HCT116 (cell line): ENCODE measurements around the gene TMEM175. TPM values are rescaled to one million over a fixed set of nuclear protein-coding genes. Genes with fewer than 3 reads are reported as not detected.
"Not testable (repeated sequence)": the region's sequence is repeated elsewhere in the genome, so short reads cannot be mapped to it uniquely, and the experiment has no call there.

ENCODE experiments used
- ATAC-seq: fragments of 200-7000 bp; cut with Tn5 transposase; 2 replicates; pipeline ENCODE4 v1.9.1; 2020; ENCODE audit warnings: mild to moderate bottlenecking, moderate library complexity
- BruUV-seq: library from RNA; stranded (reverse); fragments of 400-500 nt; replicated peaks from 2 replicates; lab custom pipeline; 2021; lab: Mats Ljungman, UMichigan
- CTCF ChIA-PET: fragments of 300-600 bp; sonication (Branson Sonifier 250); formaldehyde crosslinking; loops from one replicate; lab custom pipeline; 2021; ENCODE audit warnings: antibody characterized with exemption; lab: Charles Lee
- POLR2A ChIA-PET: fragments of 300-600, 350-600 bp; sonication (Branson Sonifier 250); formaldehyde crosslinking; loops from one replicate; lab custom pipeline; 2021; ENCODE audit warnings: antibody characterized with exemption; lab: Charles Lee
- RAD21 ChIA-PET, 2 experiments: fragments of 300-600 bp; sonication (Branson Sonifier 250); formaldehyde crosslinking; loops; one replicate each; lab custom pipeline; 2023; ENCODE audit warnings: low total read pairs in 2 of 2; ENCODE audit not compliant: uncharacterized antibody in 2 of 2, unreplicated experiment in 2 of 2, low non-redundant PET in 1 of 2; lab: Charles Lee
- DNase-seq: peaks from one replicate; pipeline ENCODE4 v3.0.0-alpha.2; 2010; ENCODE audit warnings: low read depth, low spot score
- H2AFZ ChIP-seq: fragments of 200-600 bp; shearing (Covaris generic), sonication (generic); 2 replicates; pipeline ENCODE4 v1.6.1; 2017; ENCODE audit warnings: low read depth, mixed run types, mixed read lengths, antibody characterized with exemption, low read length; ENCODE audit not compliant: poor library complexity, severe bottlenecking
- H3K27ac ChIP-seq: 2 replicates; pipeline ENCODE4 v1.5.1; 2012; ENCODE audit warnings: low read depth, low read length
- H3K27me3 ChIP-seq: fragments of 200-600 bp; sonication (generic); 2 replicates; pipeline ENCODE4 v1.6.1; 2016; ENCODE audit warnings: mixed run types, low read length, mixed read lengths; ENCODE audit not compliant: insufficient read depth
- H3K36me3 ChIP-seq, 2 experiments: fragments of 200-500 bp in 1 of 2; fragments of 200-600 bp in 1 of 2; sonication (Bioruptor generic) in 1 of 2; sonication (generic) in 1 of 2; 2 replicates each; pipeline versions ENCODE4 v1.5.1 to v1.6.1; 2014 to 2016; ENCODE audit warnings: low read length in 2 of 2, inconsistent platforms in 1 of 2, mixed read lengths in 1 of 2, mixed run types in 1 of 2; ENCODE audit not compliant: insufficient read depth in 2 of 2, control insufficient read depth in 1 of 2
- H3K4me1 ChIP-seq, 2 experiments: fragments of 200-600 bp in 1 of 2; sonication (generic) in 1 of 2; 2 replicates each; pipeline versions ENCODE4 v1.5.1 to v1.6.1; 2012 to 2017; ENCODE audit warnings: low read length in 2 of 2, inconsistent platforms in 1 of 2, mild to moderate bottlenecking in 1 of 2, mixed read lengths in 1 of 2, mixed run types in 1 of 2, moderate library complexity in 1 of 2; ENCODE audit not compliant: insufficient read depth in 2 of 2, control insufficient read depth in 1 of 2
- H3K4me2 ChIP-seq: fragments of 200-600 bp; sonication (generic); 2 replicates; pipeline ENCODE4 v1.6.1; 2017; ENCODE audit warnings: mixed run types, low read length, mixed read lengths
- H3K4me3 ChIP-seq, 2 experiments: fragments of 200-600 bp in 1 of 2; sonication (generic) in 1 of 2; replicated peaks in 1 of 2; 2 replicates each; pipeline ENCODE4 v1.5.1; 2011 to 2016; ENCODE audit warnings: low read length in 2 of 2, control low read depth in 1 of 2, low read depth in 1 of 2, mild to moderate bottlenecking in 1 of 2, mixed read lengths in 1 of 2, mixed run types in 1 of 2
- H3K79me2 ChIP-seq: fragments of 200-600 bp; sonication (generic); 2 replicates; pipeline ENCODE4 v1.6.1; 2017; ENCODE audit warnings: mild to moderate bottlenecking, mixed run types, low read length, moderate library complexity, mixed read lengths; ENCODE audit not compliant: insufficient read depth
- H3K9ac ChIP-seq: fragments of 200-600 bp; sonication (generic); 2 replicates; pipeline ENCODE4 v1.6.1; 2016; ENCODE audit warnings: low read length, mixed read lengths
- H3K9me2 ChIP-seq: fragments of 200-600 bp; sonication (generic), shearing (Covaris generic); 2 replicates; pipeline ENCODE4 v1.6.1; 2017; ENCODE audit warnings: mixed run types, mild to moderate bottlenecking, moderate library complexity; ENCODE audit not compliant: insufficient read depth
- H3K9me3 ChIP-seq, 2 experiments: fragments of 200-500 bp in 1 of 2; fragments of 200-600 bp in 1 of 2; sonication (Bioruptor generic) in 1 of 2; sonication (generic) in 1 of 2; 2 replicates each; pipeline ENCODE4 v1.6.1; 2014 to 2017; ENCODE audit warnings: low read length in 2 of 2, mixed read lengths in 2 of 2, inconsistent platforms in 1 of 2, low read depth in 1 of 2, mild to moderate bottlenecking in 1 of 2, mixed run types in 1 of 2, moderate library complexity in 1 of 2; ENCODE audit not compliant: control insufficient read depth in 1 of 2, insufficient read depth in 1 of 2
- H4K20me1 ChIP-seq: fragments of 200-600 bp; sonication (generic), shearing (Covaris generic); 2 replicates; pipeline ENCODE4 v1.6.1; 2017; ENCODE audit warnings: mixed run types, mild to moderate bottlenecking, moderate library complexity; ENCODE audit not compliant: insufficient read depth
- CBX3 ChIP-seq: IDR thresholded peaks from 2 replicates; pipeline ENCODE4 v1.6.1; 2012; ENCODE audit warnings: low read depth
- EZH2phosphoT487 ChIP-seq: fragments of 200-600 bp; IDR thresholded peaks from 2 replicates; pipeline ENCODE4 v1.6.1; 2018; ENCODE audit warnings: antibody characterized with exemption, borderline replicate concordance
- FOSL1 ChIP-seq: IDR thresholded peaks from 2 replicates; pipeline ENCODE4 v1.6.1; 2012; ENCODE audit warnings: low read depth
- JUND ChIP-seq: IDR thresholded peaks from 2 replicates; pipeline ENCODE4 v1.6.1; 2012
- RAD21 ChIP-seq: IDR thresholded peaks from 2 replicates; pipeline ENCODE4 v1.6.1; 2012; ENCODE audit warnings: low read depth, mild to moderate bottlenecking
- REST ChIP-seq: IDR thresholded peaks from 2 replicates; pipeline ENCODE4 v1.6.1; 2012; ENCODE audit warnings: low read depth
- SP1 ChIP-seq: IDR thresholded peaks from 2 replicates; pipeline ENCODE4 v1.6.1; 2012; ENCODE audit warnings: low read depth
- TCF7L2 ChIP-seq: IDR thresholded peaks from 2 replicates; pipeline ENCODE4 v1.7.0; 2011; ENCODE audit warnings: borderline replicate concordance, inconsistent platforms; ENCODE audit not compliant: insufficient read depth, insufficient read length; ENCODE audit errors: extremely low read depth
- ZBTB33 ChIP-seq: IDR thresholded peaks from 2 replicates; pipeline ENCODE4 v1.6.1; 2011; ENCODE audit warnings: mild to moderate bottlenecking, low read length, moderate library complexity; ENCODE audit not compliant: insufficient replicate concordance; ENCODE audit errors: extremely low read depth
- ZFX ChIP-seq: fragments of 450-650 bp; IDR thresholded peaks from 2 replicates; pipeline ENCODE4 v1.6.1; 2017
- intact Hi-C: fragments of 100-400 bp; cut with micrococcal nuclease; formaldehyde crosslinking; loops from 2 replicates; pipeline ENCODE4 v1.10.0; 2022
- total RNA-seq: library from RNA; stranded (reverse); gene quantifications from one replicate; pipeline ENCODE4 v1.2.1, GENCODE V29; 2021; ENCODE audit not compliant: unreplicated experiment
- TF ChIP-seq, protein P1 (sequence below): IDR thresholded peaks from 2 replicates; pipeline ENCODE4 v1.6.1; 2012

Gene TMEM175
- total RNA-seq, 1 experiment from 2014 or later, result 17.5 TPM

DNA sequence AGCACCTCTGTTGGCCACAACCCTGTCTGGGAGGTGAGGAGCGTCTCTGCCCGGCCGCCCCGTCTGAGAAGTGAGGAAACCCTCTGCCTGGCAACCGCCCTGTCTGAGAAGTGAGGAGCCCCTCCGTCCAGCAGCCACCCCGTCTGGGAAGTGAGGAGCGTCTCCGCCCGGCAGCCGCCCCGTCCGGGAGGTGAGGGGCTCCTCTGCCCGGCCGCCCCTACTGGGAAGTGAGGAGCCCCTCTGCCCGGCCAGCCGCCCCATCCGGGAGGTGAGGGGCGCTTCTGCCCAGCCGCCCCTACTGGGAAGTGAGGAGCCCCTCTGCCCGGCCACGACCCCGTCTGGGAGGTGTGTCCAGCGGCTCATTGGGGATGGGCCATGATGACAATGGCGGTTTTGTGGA is 43.8 kb downstream of the TMEM175 start:
- H3K9ac ChIP-seq, H3K27me3 ChIP-seq, CTCF ChIA-PET, H2AFZ ChIP-seq, H4K20me1 ChIP-seq, H3K4me2 ChIP-seq, H3K9me2 ChIP-seq, intact Hi-C loops, POLR2A ChIA-PET, ATAC-seq, H3K9me3 ChIP-seq, H3K79me2 ChIP-seq, RAD21 ChIA-PET, DNase-seq, H3K27ac ChIP-seq, H3K4me3 ChIP-seq, H3K36me3 ChIP-seq, BruUV-seq: not testable (repeated sequence)
- peaks cover 9 to 24% of the 10 kb centered on the region in 2 experiments; a peak in 3 of 4 replicates for H3K4me1 ChIP-seq

DNA sequence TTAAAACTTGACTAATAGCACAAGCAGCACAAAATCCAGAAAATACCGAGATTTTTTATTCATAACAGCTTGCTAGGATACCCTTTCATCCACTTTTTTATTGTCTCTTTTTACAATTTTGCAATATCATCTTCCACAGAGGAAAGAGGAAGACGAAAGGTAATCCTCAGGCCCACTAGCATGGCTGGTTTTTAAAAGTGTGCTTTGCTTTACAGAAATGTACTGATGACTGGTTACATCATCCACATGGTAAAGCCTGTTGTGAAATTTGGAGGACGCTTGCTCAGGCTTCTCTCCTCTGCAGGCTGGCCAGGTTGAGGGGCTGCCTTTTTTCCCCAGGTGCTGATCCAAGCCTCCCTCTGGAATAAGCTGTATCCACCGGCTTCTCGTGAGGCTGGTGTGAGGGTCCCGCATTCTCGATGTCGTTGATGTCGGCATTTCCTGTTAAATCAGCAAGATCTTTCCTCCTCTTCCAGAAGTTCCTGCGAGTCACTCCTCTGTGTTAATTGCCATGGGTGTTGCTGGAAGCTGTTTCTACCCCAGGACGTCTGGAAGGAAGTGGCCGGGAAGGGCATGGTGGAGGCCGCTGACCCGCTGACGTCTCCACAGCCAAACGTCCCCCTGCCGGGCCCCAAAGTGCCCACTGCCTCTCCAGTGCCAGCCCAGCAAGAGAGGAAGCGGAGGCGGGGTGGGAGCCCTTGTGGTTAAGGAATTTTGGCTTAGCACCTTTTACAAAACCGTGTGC is 46.9 kb downstream of the TMEM175 start:
- Histone ChIP-seq H4K20me1 (no peaks in the 10 kb centered on the region), H3K27me3 (no peaks in the 10 kb centered on the region), H3K36me3 (no peaks in the 10 kb centered on the region), H3K4me1 (peaks cover 0 to 5% of the 10 kb centered on the region in 2 experiments; a peak in 2 of 4 replicates), H2AFZ (no peak overlapping the region), H3K79me2 (no peaks in the 10 kb centered on the region), H3K9ac (no peak overlapping the region), H3K9me2 (no peaks in the 10 kb centered on the region), H3K9me3 (no peaks in the 10 kb centered on the region), H3K4me3 (no peak overlapping the region), H3K27ac (no peak overlapping the region), H3K4me2 (no peak overlapping the region)
- intact Hi-C loops, result no loop called here
- no peak for ATAC-seq
- RAD21 ChIA-PET, result no interaction called here
- no TSS peak for BruUV-seq
- TF ChIP-seq, protein P1, sequence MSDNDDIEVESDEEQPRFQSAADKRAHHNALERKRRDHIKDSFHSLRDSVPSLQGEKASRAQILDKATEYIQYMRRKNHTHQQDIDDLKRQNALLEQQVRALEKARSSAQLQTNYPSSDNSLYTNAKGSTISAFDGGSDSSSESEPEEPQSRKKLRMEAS, result no peak
- TF ChIP-seq CBX3 (no peak), SP1 (no peak), FOSL1 (no peak), REST (no peak), ZBTB33 (no peak), EZH2phosphoT487 (no peak), RAD21 (no peak), JUND (no peak), ZFX (no peak), TCF7L2 (no peak)
- CTCF ChIA-PET, result no interaction called here
- POLR2A ChIA-PET, result no interaction called here
- DNase-seq, result no peak
